Stimulated activated CD4-positive, alpha-beta T cell treated with anti-CD3 and anti-CD28 coated beads, TNF-alpha, amount 100 ng/mL, for 1 hour (primary cell): ENCODE data around the gene SPP1.
"Not testable (repeated sequence)": the region's sequence is repeated elsewhere in the genome, so short reads cannot be mapped to it uniquely, and the experiment has no call there.

Source experiments
- DNase-seq, 3 donors: peaks; one replicate each; pipeline ENCODE4 v3.0.0-alpha.2; 2020; ENCODE audit warnings: low read depth in 3 of 3, low spot score in 1 of 3

Gene SPP1

GRCh38 chr4:87985887-87986200 is 10.3 kb downstream of the SPP1 start:
- DNase-seq: no peak

- no peak for DNase-seq
Measured at GRCh38 chr4:87986508-87986907, 11.0 kb downstream of the SPP1 start.

- DNase-seq: no peak
Measured at GRCh38 chr4:87989765-87990164, 14.3 kb downstream of the SPP1 start.

GRCh38 chr4:87995435-87995834 is 19.9 kb downstream of the SPP1 start:
- no peak for DNase-seq

- DNase-seq: not testable (repeated sequence)
Measured at GRCh38 chr4:87999191-87999691, 23.7 kb downstream of the SPP1 start.

- no peak for DNase-seq
Measured at GRCh38 chr4:88001871-88002270, 26.4 kb downstream of the SPP1 start.

- no peak for DNase-seq
Measured at GRCh38 chr4:88002786-88003185, 27.3 kb downstream of the SPP1 start.

- DNase-seq: no peak
Measured at GRCh38 chr4:88003261-88003660, 27.7 kb downstream of the SPP1 start.

- no peak for DNase-seq
Measured at GRCh38 chr4:88005076-88005475, 29.6 kb downstream of the SPP1 start.

GRCh38 chr4:88005946-88006345 is 30.4 kb downstream of the SPP1 start:
- no peak for DNase-seq

- no peak for DNase-seq
Measured at GRCh38 chr4:88006956-88007303, 31.4 kb downstream of the SPP1 start.

GRCh38 chr4:88007304-88008121 is 32.0 kb downstream of the SPP1 start, which contains the start of gene PKD2:
Gene PKD2 (plus strand): TSS chr4:88007635. CDS start chr4:88007734, 99 bp downstream.
- peak in 2 of 3 donors; percentile 34 to 74 for DNase-seq

GRCh38 chr4:88008122-88008742 is 32.7 kb downstream of the SPP1 start:
- peak in 1 of 3 donors; percentile 3 for DNase-seq

- DNase-seq: no peak
Measured at GRCh38 chr4:88008743-88009171, 33.2 kb downstream of the SPP1 start.

GRCh38 chr4:88009871-88010270 is 34.4 kb downstream of the SPP1 start:
- DNase-seq: no peak

- DNase-seq: no peak
Measured at GRCh38 chr4:88010966-88011365, 35.5 kb downstream of the SPP1 start.

- no peak for DNase-seq
Measured at GRCh38 chr4:88012647-88013046, 37.1 kb downstream of the SPP1 start.

GRCh38 chr4:88014386-88014905 is 38.9 kb downstream of the SPP1 start:
- no peak for DNase-seq

GRCh38 chr4:88015659-88016295 is 40.3 kb downstream of the SPP1 start:
- DNase-seq: no peak

GRCh38 chr4:88017516-88018297 is 42.2 kb downstream of the SPP1 start:
- DNase-seq: no peak

- no peak for DNase-seq
Measured at GRCh38 chr4:88018466-88018865, 43.0 kb downstream of the SPP1 start.
